Hepatocyte (in vitro differentiated cells): ENCODE results near the gene TMEM238. TPM values are rescaled to one million over a fixed set of nuclear protein-coding genes. Genes with fewer than 3 reads are reported as not detected.

Source experiments
- DNase-seq: peaks from one replicate; pipeline ENCODE4 v3.0.0-alpha.2; 2016; ENCODE audit warnings: low spot score
- H2AFZ ChIP-seq: fragments of 200-600 bp; sonication (generic); 2 replicates; pipeline ENCODE4 v1.6.0; 2016; ENCODE audit warnings: antibody characterized with exemption, mild to moderate bottlenecking
- H3K27ac ChIP-seq: fragments of 200-600 bp; sonication (generic); 2 replicates; pipeline ENCODE4 v1.5.1; 2016; ENCODE audit warnings: mild to moderate bottlenecking
- H3K27me3 ChIP-seq: fragments of 200-600 bp; sonication (generic); 2 replicates; pipeline ENCODE4 v1.6.1; 2016
- H3K36me3 ChIP-seq: fragments of 200-600 bp; sonication (generic); replicated peaks from 2 replicates; pipeline ENCODE4 v1.5.1; 2016; ENCODE audit warnings: low read depth; ENCODE audit not compliant: insufficient read depth
- H3K4me1 ChIP-seq: fragments of 200-600 bp; sonication (generic); 2 replicates; pipeline ENCODE4 v1.5.1; 2016; ENCODE audit warnings: mild to moderate bottlenecking, moderate library complexity; ENCODE audit not compliant: insufficient read depth
- H3K4me2 ChIP-seq: fragments of 200-600 bp; sonication (generic); 2 replicates; pipeline ENCODE4 v1.6.0; 2016
- H3K4me3 ChIP-seq: fragments of 200-600 bp; sonication (generic); 2 replicates; pipeline ENCODE4 v1.5.1; 2016; ENCODE audit warnings: mild to moderate bottlenecking
- H3K79me2 ChIP-seq: fragments of 200-600 bp; sonication (generic); 2 replicates; pipeline ENCODE4 v1.6.0; 2017; ENCODE audit warnings: mild to moderate bottlenecking
- H3K9me2 ChIP-seq: fragments of 200-600 bp; sonication (generic); replicated peaks from 2 replicates; pipeline ENCODE4 v1.6.0; 2017; ENCODE audit warnings: mild to moderate bottlenecking; ENCODE audit not compliant: insufficient read depth
- H3K9me3 ChIP-seq: fragments of 200-600 bp; sonication (generic); 2 replicates; pipeline ENCODE4 v1.5.1; 2016; ENCODE audit warnings: low read depth, mild to moderate bottlenecking
- H4K20me1 ChIP-seq: fragments of 200-600 bp; sonication (generic); 2 replicates; pipeline ENCODE4 v1.6.0; 2016; ENCODE audit warnings: mild to moderate bottlenecking; ENCODE audit not compliant: insufficient read depth, poor library complexity, severe bottlenecking
- CTCF ChIP-seq: fragments of 200-600 bp; sonication (generic); IDR thresholded peaks from 2 replicates; pipeline ENCODE4 v1.5.1; 2016; ENCODE audit warnings: antibody characterized with exemption, mild to moderate bottlenecking; ENCODE audit not compliant: poor library complexity
- EZH2 ChIP-seq: fragments of 200-600 bp; sonication (generic); IDR thresholded peaks from 2 replicates; pipeline ENCODE4 v1.6.1; 2016; ENCODE audit warnings: antibody characterized with exemption, mild to moderate bottlenecking, borderline replicate concordance
- EZH2phosphoT487 ChIP-seq: fragments of 200-600 bp; sonication (generic); IDR thresholded peaks from one replicate; pipeline ENCODE4 v1.6.1; 2018; ENCODE audit warnings: antibody characterized with exemption, mild to moderate bottlenecking, low read depth, moderate library complexity; ENCODE audit not compliant: unreplicated experiment, severe bottlenecking
- WGBS: methylation state at CpG from one replicate; pipeline ENCODE4 v1.1.6; 2016; ENCODE audit warnings: low lambda C conversion rate; ENCODE audit errors: missing lambda C conversion rate; 5-methylcytosine and 5-hydroxymethylcytosine counted together
- polyA plus RNA-seq: library from polyadenylated mRNA; unstranded; fragments of >200 nt; fragmentation: Nextera tagmentation; extraction: Ambion mirVana; gene quantifications from 2 replicates; pipeline ENCODE4 v1.2.1, GENCODE V29; 2016
- total RNA-seq: library from RNA; depleted of rRNA; stranded (reverse); fragments of >200 nt; gene quantifications from 2 replicates; pipeline ENCODE4 v1.2.3, GENCODE V29; 2014

TMEM238 gene
- total and polyA plus RNA-seq, 2 experiments from 2014 or later, result 9.1 to 29.6 TPM

- H2AFZ ChIP-seq, result no peak overlapping the region
- no peaks in the 10 kb centered on the region for H4K20me1 ChIP-seq
- 81% methylated on average over 4 of the region's 19 CpGs for WGBS
- H3K27me3 ChIP-seq, result peaks cover 24% of the 10 kb centered on the region
- H3K4me1 ChIP-seq, result peaks cover 12% of the 10 kb centered on the region
- H3K27ac ChIP-seq, result no peak overlapping the region
- DNase-seq, result no peak
- no peak for TF ChIP-seq EZH2phosphoT487
- TF ChIP-seq EZH2, result no peak
- no peak for TF ChIP-seq CTCF
- no peaks in the 10 kb centered on the region for H3K79me2 ChIP-seq
- H3K4me3 ChIP-seq, result no peak overlapping the region
- no peaks in the 10 kb centered on the region for H3K9me2 ChIP-seq
- H3K36me3 ChIP-seq, result no peaks in the 10 kb centered on the region
- H3K9me3 ChIP-seq, result no peaks in the 10 kb centered on the region
- no peak overlapping the region for H3K4me2 ChIP-seq
Observed at GRCh38 chr19:55365964-55366363, 18.1 kb downstream of the TMEM238 start.

GRCh38 chr19:55365245-55365644 is 18.8 kb downstream of the TMEM238 start:
- H4K20me1 ChIP-seq, result no peaks in the 10 kb centered on the region
- H3K9me2 ChIP-seq, result no peaks in the 10 kb centered on the region
- peaks cover 11% of the 10 kb centered on the region for H3K4me1 ChIP-seq
- H3K4me2 ChIP-seq, result no peak overlapping the region
- H3K36me3 ChIP-seq, result no peaks in the 10 kb centered on the region
- no peak for DNase-seq
- H3K9me3 ChIP-seq, result no peaks in the 10 kb centered on the region
- no peak overlapping the region for H3K27ac ChIP-seq
- no peak overlapping the region for H2AFZ ChIP-seq
- TF ChIP-seq EZH2phosphoT487 (no peak), CTCF (no peak), EZH2 (no peak)
- H3K79me2 ChIP-seq, result no peaks in the 10 kb centered on the region
- 84% methylated on average over 8 of the region's 8 CpGs for WGBS
- H3K27me3 ChIP-seq, result peaks cover 19% of the 10 kb centered on the region
- H3K4me3 ChIP-seq, result no peak overlapping the region

- H3K27ac ChIP-seq, result no peak within 1 kb of the TSS
- no peaks in the 10 kb centered on the region for H3K9me3 ChIP-seq
- no peaks in the 10 kb centered on the region for H3K79me2 ChIP-seq
- 76% methylated on average over 26 of the region's 27 CpGs for WGBS
- H3K4me3 ChIP-seq, result no peak within 1 kb of the TSS
- TF ChIP-seq EZH2phosphoT487 (no peak), EZH2 (no peak), CTCF (no peak)
- no peaks in the 10 kb centered on the region for H3K4me1 ChIP-seq
- peaks cover under 1% of the 10 kb centered on the region for H3K27me3 ChIP-seq
- DNase-seq, result no peak
- no peaks in the 10 kb centered on the region for H4K20me1 ChIP-seq
- no peak within 1 kb of the TSS for H3K4me2 ChIP-seq
- H2AFZ ChIP-seq, result no peak within 1 kb of the TSS
- no peaks in the 10 kb centered on the region for H3K9me2 ChIP-seq
- no peaks in the 10 kb centered on the region for H3K36me3 ChIP-seq
Observed at GRCh38 chr19:55362990-55363716, 20.9 kb downstream of the TMEM238 start, which contains the start of gene GARIN5B. TSS of gene GARIN5B (minus strand) at chr19:55363260. CDS start at chr19:55363066, 194 bp downstream.
